GM12891 (cell line): ENCODE results near the gene ROR1.

ENCODE experiments used
- DNase-seq: peaks from one replicate; pipeline ENCODE4 v3.0.0; 2011; ENCODE audit warnings: low spot score; ENCODE audit not compliant: insufficient read length
- FAIRE-seq: peaks from 2 replicates; lab custom pipeline; 2011; peaks lifted over from hg19 to GRCh38; lab: Jason Lieb, UNC
- PAX5 ChIP-seq: IDR thresholded peaks from 2 replicates; pipeline ENCODE4 v1.6.1; 2011; ENCODE audit warnings: low read length, moderate library complexity, mild to moderate bottlenecking; ENCODE audit not compliant: insufficient read depth, severe bottlenecking
- POLR2A ChIP-seq: IDR thresholded peaks from 2 replicates; pipeline ENCODE4 v1.6.1; 2011; ENCODE audit warnings: low read depth, low read length, control low read depth
- POLR2AphosphoS5 ChIP-seq: IDR thresholded peaks from 2 replicates; pipeline ENCODE4 v1.6.1; 2011; ENCODE audit warnings: low read depth, low read length, control low read depth
- POU2F2 ChIP-seq: IDR thresholded peaks from 2 replicates; pipeline ENCODE4 v1.6.1; 2011; ENCODE audit warnings: low read depth, mild to moderate bottlenecking, control low read depth, low read length, moderate library complexity
- SPI1 ChIP-seq: IDR thresholded peaks from 2 replicates; pipeline ENCODE4 v1.6.1; 2011; ENCODE audit warnings: low read depth, low read length, control low read depth
- TAF1 ChIP-seq: IDR thresholded peaks from 2 replicates; pipeline ENCODE4 v1.6.1; 2011; ENCODE audit warnings: low read depth, low read length, control low read depth

The ROR1 gene

DNA sequence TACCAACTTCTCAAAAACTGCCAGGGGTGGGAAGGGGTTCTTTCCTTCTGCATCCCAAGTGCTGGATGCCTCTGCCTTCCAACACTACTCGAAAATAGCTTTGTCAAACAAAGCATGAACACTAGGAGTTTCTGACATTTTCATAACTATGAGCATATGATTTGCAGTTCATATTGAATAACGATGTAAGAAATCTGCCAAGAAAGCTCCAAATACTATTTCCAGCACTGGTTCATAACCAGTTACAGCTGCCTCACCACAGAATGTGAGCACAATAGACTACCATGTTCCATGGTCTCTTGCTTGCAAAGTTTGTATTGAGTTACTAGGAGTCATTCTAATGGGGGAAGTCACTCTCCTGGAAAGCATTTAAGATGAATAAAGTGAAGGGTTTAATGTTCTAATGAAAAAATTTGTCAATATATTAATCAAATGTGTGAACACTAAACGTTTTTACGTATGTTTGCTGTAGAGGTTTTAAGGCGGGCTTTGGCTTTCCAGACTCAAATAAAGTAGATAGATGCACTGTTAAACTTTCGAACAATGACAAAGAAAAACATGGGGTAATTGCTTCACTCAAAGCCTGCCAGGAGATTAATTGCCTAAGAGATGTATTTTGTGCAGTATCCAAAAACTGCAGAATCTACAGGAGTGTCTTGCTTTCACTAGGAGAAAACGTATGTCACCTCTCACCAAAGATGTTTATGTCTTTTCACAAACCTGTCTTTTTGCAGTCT lies 351.1 kb downstream of the ROR1 start:
- no peak for FAIRE-seq
- TF ChIP-seq POU2F2 (no peak), POLR2A (no peak), PAX5 (no peak)
- no peak for DNase-seq

DNA sequence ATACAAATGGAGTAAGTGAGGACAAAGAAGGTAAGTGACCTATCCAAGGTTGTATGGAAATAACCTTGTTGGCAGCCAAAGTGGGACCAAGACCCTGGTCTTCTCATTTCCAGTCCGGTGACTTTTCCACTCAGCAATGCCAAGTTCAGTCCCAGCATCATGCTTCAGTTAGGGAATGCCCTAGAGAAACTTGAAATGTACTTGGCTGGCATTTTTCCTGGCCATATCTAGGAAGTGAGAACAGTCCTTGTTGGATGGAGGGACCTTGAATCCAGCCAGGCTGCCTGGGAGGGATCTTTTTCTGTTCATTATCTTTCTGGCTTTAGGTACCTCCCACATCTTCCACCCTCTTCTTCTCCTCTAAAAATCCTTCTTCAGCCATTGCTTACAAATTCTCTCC lies 352.8 kb downstream of the ROR1 start:
- FAIRE-seq (no peak), DNase-seq (no peak)
- no peak for TF ChIP-seq POU2F2
- no peak for TF ChIP-seq POLR2AphosphoS5
- TF ChIP-seq SPI1, result no peak
- TF ChIP-seq POLR2A, result no peak
- TF ChIP-seq PAX5, result no peak
- TF ChIP-seq TAF1, result no peak

DNA sequence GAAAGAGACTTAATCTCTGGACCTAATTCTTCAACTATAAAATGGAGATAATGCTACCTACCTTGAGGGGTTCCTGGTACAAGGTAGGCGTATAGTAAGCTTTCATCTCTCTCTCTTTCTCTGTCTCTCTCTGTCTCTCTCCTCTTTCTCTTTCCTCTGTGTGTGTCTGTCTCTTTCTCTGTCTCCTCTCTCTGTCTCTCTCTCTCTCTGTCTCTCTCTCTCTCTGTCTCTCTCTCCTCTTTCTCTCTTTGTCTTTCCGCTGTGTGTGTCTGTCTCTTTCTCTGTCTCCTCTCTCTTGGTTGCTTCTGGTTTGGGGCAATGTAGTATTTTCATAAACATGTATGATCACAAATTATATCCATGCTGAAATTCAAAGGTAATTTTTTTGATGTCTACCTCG lies 353.5 kb downstream of the ROR1 start:
- no peak for FAIRE-seq
- TF ChIP-seq POLR2AphosphoS5, result no peak
- TF ChIP-seq PAX5, result no peak
- TF ChIP-seq SPI1, result no peak
- no peak for TF ChIP-seq TAF1
- no peak for TF ChIP-seq POU2F2
- TF ChIP-seq POLR2A, result no peak
- no peak for DNase-seq

DNA sequence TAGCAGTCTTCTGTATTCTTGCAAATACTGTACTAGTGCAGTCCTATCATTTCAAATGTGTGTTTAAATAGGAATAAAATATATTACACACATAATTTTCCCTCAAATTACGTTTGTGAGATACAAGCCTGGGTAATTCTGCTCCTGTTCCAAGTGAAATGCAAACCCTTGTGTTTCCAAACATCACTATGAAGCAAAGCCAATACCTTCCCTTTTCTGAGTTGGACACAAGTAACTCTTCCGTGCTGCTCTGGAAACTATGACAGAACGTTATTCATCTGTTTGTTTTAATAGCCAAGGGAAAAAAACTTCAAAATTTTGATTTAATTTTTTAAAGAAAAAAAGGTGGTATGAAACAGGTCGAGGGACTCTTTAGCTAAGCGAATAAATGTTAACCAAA lies 355.9 kb downstream of the ROR1 start:
- DNase-seq (no peak), FAIRE-seq (no peak)
- TF ChIP-seq SPI1, result no peak
- TF ChIP-seq TAF1, result no peak
- TF ChIP-seq POU2F2, result no peak
- TF ChIP-seq PAX5, result no peak
- TF ChIP-seq POLR2AphosphoS5, result no peak
- no peak for TF ChIP-seq POLR2A

DNA sequence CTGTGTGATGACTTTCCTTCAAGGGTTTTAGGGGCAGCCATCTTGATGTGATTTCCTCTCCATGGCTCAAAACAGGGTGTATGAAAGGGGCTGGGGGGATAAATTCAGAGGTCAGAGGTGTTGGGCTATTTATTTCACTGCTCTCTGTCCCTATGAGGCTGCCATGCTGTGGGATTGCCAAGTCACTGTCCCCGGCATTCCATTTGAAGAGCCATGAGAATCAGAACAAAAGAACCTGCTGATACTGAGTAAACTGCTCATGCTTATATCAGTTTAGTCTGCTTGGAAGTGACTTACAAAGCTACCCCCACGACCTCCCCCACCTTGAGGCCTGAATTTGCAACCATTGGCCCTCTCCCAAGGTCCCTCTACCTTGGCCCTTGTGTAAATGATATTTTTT lies 357.3 kb downstream of the ROR1 start:
- TF ChIP-seq POLR2AphosphoS5 (no peak), SPI1 (no peak), TAF1 (no peak), POU2F2 (no peak), POLR2A (no peak), PAX5 (no peak)
- DNase-seq (no peak), FAIRE-seq (no peak)

- FAIRE-seq (no peak), DNase-seq (no peak)
- TF ChIP-seq POU2F2 (no peak), POLR2A (no peak), PAX5 (no peak), POLR2AphosphoS5 (no peak), TAF1 (no peak), SPI1 (no peak)
Measured at GRCh38 chr1:64133036-64133435, 359.2 kb downstream of the ROR1 start.

DNA sequence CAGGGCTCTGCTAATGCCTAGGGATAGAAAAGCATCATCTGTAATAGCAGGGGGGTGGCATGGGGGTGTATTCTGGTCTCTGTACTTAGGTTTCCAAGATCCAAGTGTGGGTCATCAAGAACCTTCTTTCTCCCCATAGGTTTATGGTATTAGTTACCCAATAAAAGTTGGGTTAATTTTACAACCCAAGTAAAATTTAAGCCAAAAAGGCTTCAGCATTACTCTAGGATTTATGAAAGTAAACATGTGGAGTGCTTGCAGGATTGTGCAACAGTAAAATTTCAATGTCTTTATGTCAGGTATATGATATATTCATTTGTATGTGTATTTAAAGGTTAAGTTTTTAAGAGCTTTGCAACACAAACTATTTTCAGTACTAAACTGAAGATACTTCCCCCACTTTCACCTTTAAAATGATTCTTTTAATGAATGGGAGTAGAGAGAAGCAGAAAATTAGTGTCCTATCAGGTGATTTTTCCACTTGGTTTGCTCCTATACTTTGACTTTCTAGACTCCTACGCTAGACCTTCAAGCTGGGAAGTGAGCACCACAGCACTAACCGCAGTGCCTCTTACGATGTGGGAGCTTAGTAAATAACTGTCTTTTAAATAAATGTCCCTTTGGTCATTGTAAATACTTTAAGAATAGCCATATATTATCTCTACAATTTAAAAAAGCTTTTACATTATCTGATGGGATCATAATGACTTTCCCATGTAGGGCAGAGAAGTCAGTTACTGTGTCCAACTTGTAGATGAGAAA lies 361.8 kb downstream of the ROR1 start:
- DNase-seq (no peak), FAIRE-seq (no peak)
- TF ChIP-seq TAF1, result no peak
- no peak for TF ChIP-seq SPI1
- no peak for TF ChIP-seq PAX5
- TF ChIP-seq POLR2A, result no peak
- TF ChIP-seq POLR2AphosphoS5, result no peak
- TF ChIP-seq POU2F2, result no peak

DNA sequence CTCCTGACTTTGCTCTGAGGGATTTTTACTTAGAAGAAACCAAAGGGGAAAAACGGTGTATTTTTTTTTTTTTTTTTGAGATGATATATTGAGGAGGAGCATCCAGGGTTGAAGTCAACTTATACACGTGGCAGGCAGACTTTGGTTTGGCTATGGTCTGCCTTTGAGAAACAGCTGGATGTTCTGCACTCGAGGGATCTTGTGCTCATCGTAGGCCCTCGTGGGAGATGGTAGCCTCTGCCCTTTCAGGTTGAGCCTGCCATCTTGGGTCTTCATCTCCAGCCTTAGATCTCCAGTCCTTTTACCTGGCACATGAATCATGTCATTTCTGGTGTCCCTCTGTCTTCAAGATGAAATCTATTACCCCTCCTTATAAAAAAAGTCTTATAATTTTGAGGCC lies 362.5 kb downstream of the ROR1 start:
- TF ChIP-seq POU2F2 (no peak), POLR2AphosphoS5 (no peak), TAF1 (no peak), POLR2A (no peak), SPI1 (no peak), PAX5 (no peak)
- FAIRE-seq (no peak), DNase-seq (no peak)

DNA sequence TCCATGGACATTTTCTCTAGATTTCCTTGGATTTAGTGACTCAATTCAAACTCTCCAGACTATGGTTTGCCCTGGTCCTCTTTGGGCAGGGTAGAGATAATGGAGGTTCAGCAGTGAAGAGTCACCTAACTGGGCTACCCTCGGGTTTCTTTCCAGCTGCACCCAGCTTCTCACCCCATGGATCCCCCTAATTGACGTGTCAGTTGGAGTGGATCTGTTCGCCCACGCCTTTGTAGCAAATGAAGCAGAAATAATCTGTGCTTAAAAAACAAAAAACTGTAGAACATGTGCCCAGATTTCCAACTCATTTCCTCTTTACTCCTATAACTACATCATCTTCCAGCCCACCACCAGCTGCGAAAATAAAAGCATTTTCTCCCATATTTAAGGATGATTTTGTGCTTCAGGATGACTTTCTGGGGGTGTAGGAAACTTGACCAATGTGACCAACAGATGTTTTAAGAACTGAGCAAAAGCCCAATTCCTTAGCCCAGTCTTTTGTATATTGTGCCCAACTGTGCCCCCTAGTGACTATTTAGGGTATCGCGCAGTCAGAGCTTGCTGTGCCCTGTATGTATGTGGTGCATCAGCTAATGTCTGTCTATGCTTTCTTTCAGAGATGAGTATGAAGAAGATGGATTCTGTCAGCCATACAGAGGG lies 363.1 kb downstream of the ROR1 start:
- peak; percentile 2 for DNase-seq
- TF ChIP-seq POU2F2 (0 out of 2 replicates have a peak, but pooled peaks have one; percentile 18), POLR2A (no peak), PAX5 (no peak)
- FAIRE-seq, result peak; percentile 85
